Tibial nerve (tissue), 4 donors: Measurements from ENCODE around the gene PAX1. TPM values are rescaled to one million over a fixed set of nuclear protein-coding genes. Genes with fewer than 3 reads are reported as not detected.

Source experiments
- DNase-seq, 2 donors: peaks; one replicate each; pipeline ENCODE4 v3.0.0-alpha.2; 2019; ENCODE audit warnings: low spot score in 2 of 2
- H3K27ac ChIP-seq, 4 donors: fragments of 200-600 bp; sonication (generic) in 3 of 4; one replicate each; pipeline ENCODE4 v1.5.1; 2017 to 2019; ENCODE audit warnings: mild to moderate bottlenecking in 1 of 4
- H3K27me3 ChIP-seq, 2 donors: fragments of 200-600 bp; sonication (generic) in 1 of 2; one replicate each; pipeline versions ENCODE4 v1.5.1 to v1.6.0; 2017 to 2019
- H3K36me3 ChIP-seq, 3 donors: fragments of 200-600 bp; sonication (generic); one replicate each; pipeline ENCODE4 v1.5.1; 2018 to 2019
- H3K4me1 ChIP-seq, 4 donors: fragments of 200-600 bp; sonication (generic) in 3 of 4; one replicate each; pipeline ENCODE4 v1.5.1; 2017 to 2019
- H3K4me3 ChIP-seq, 4 donors: fragments of 200-600 bp; sonication (generic) in 3 of 4; one replicate each; pipeline ENCODE4 v1.5.1; 2017 to 2019; ENCODE audit warnings: mild to moderate bottlenecking in 1 of 4, moderate library complexity in 1 of 4
- H3K9me3 ChIP-seq, 4 donors: fragments of 200-600 bp; sonication (generic) in 3 of 4; one replicate each; pipeline ENCODE4 v1.5.1; 2017 to 2019
- CTCF ChIP-seq, 5 experiments: fragments of 200-600 bp in 3 of 5; fragments of 450-650 bp in 2 of 5; sonication (generic) in 3 of 5; IDR thresholded peaks; one replicate each; pipeline ENCODE4 v1.5.1; 2016 to 2019; ENCODE audit warnings: antibody characterized with exemption in 5 of 5, mild to moderate bottlenecking in 3 of 5, moderate library complexity in 2 of 5
- EP300 ChIP-seq, 2 donors: sonication (generic); formaldehyde crosslinking; IDR thresholded peaks; one replicate each; pipeline ENCODE4 v1.6.1; 2017; ENCODE audit warnings: antibody characterized with exemption in 2 of 2, mild to moderate bottlenecking in 1 of 2
- POLR2A ChIP-seq, 2 donors: fragments of 450-650 bp; IDR thresholded peaks; one replicate each; pipeline ENCODE4 v1.6.1; 2017; ENCODE audit warnings: antibody characterized with exemption in 2 of 2, mild to moderate bottlenecking in 2 of 2, moderate library complexity in 2 of 2
- WGBS, 2 donors: methylation state at CpG; one replicate each; pipeline ENCODE4 v1.1.5; 2018; 5-methylcytosine and 5-hydroxymethylcytosine counted together
- total RNA-seq, 4 donors: library from RNA; depleted of rRNA; stranded (reverse); fragments of >200 nt; gene quantifications; one replicate each; pipeline ENCODE4 v1.1.0, GENCODE V29; 2016

PAX1 gene
- total RNA-seq, 4 donors from 2014 or later = not detected

- Histone ChIP-seq H3K4me3 (no peak overlapping the region), H3K4me1 (no peaks in the 10 kb centered on the region), H3K36me3 (no peaks in the 10 kb centered on the region), H3K27ac (no peak overlapping the region), H3K9me3 (no peaks in the 10 kb centered on the region), H3K27me3 (no peaks in the 10 kb centered on the region)
- DNase-seq = peak in 1 of 2 donors; percentile 7
- TF ChIP-seq EP300 (IDR thresholded peaks at IDR 0.05) (no peak), CTCF (IDR thresholded peaks at IDR 0.05) (no peak)
- 63 to 70% methylated on average over 12 to 14 of the region's 14 CpGs for WGBS, 2 donors
These were observed 24.1 kb upstream of the PAX1 start for GRCh38 chr20:21681234-21681921.

GRCh38 chr20:21681922-21682318 is 23.5 kb upstream of the PAX1 start:
- Histone ChIP-seq H3K9me3 (no peaks in the 10 kb centered on the region), H3K27ac (no peak overlapping the region), H3K4me3 (no peak overlapping the region), H3K36me3 (no peaks in the 10 kb centered on the region), H3K27me3 (no peaks in the 10 kb centered on the region), H3K4me1 (no peaks in the 10 kb centered on the region)
- 52 to 62% methylated on average over 10 of the region's 10 CpGs for WGBS, 2 donors
- DNase-seq = no peak
- TF ChIP-seq POLR2A (IDR thresholded peaks at IDR 0.05) (no peak), CTCF (IDR thresholded peaks at IDR 0.05) (no peak), EP300 (IDR thresholded peaks at IDR 0.05) (no peak)

- 22 to 34% methylated on average over 8 of the region's 8 CpGs for WGBS, 2 donors
- no peaks in the 10 kb centered on the region for H3K9me3 ChIP-seq
- no peak overlapping the region for H3K4me3 ChIP-seq
- H3K4me1 ChIP-seq = no peaks in the 10 kb centered on the region
- H3K27me3 ChIP-seq = no peaks in the 10 kb centered on the region
- TF ChIP-seq EP300 (IDR thresholded peaks at IDR 0.05) (no peak), CTCF (IDR thresholded peaks at IDR 0.05) (no peak), POLR2A (IDR thresholded peaks at IDR 0.05) (no peak)
- DNase-seq = no peak
- no peak overlapping the region for H3K27ac ChIP-seq
- H3K36me3 ChIP-seq = no peaks in the 10 kb centered on the region
These were observed 22.9 kb upstream of the PAX1 start for GRCh38 chr20:21682521-21682954.

GRCh38 chr20:21684671-21685070 is 20.8 kb upstream of the PAX1 start:
- H3K27me3 ChIP-seq = no peaks in the 10 kb centered on the region
- H3K4me1 ChIP-seq = no peaks in the 10 kb centered on the region
- no peak overlapping the region for H3K4me3 ChIP-seq
- no peak for DNase-seq
- no peak overlapping the region for H3K27ac ChIP-seq
- H3K36me3 ChIP-seq = no peaks in the 10 kb centered on the region
- H3K9me3 ChIP-seq = no peaks in the 10 kb centered on the region
- 53 to 56% methylated on average over 3 of the region's 3 CpGs for WGBS, 2 donors
- TF ChIP-seq EP300 (IDR thresholded peaks at IDR 0.05) (no peak), POLR2A (IDR thresholded peaks at IDR 0.05) (no peak), CTCF (IDR thresholded peaks at IDR 0.05) (no peak)

GRCh38 chr20:21685981-21686380 is 19.5 kb upstream of the PAX1 start:
- WGBS, 2 donors = 84 to 87% methylated on average over 2 of the region's 2 CpGs
- Histone ChIP-seq H3K4me3 (no peak overlapping the region), H3K4me1 (no peaks in the 10 kb centered on the region)

More at GRCh38 chr20:21685981-21686380, 19.5 kb upstream of the PAX1 start:
- no peak for DNase-seq
- no peaks in the 10 kb centered on the region for H3K9me3 ChIP-seq
- no peak overlapping the region for H3K27ac ChIP-seq
- TF ChIP-seq EP300 (IDR thresholded peaks at IDR 0.05) (no peak), POLR2A (IDR thresholded peaks at IDR 0.05) (no peak), CTCF (IDR thresholded peaks at IDR 0.05) (no peak)
- H3K36me3 ChIP-seq = no peaks in the 10 kb centered on the region
- H3K27me3 ChIP-seq = peaks cover 0 to 4% of the 10 kb centered on the region in 2 donors
